Esophagus squamous epithelium (tissue), 4 donors: ENCODE data around the gene EMSY.

Source experiments
- POLR2A ChIP-seq, 4 donors: fragments of 450-650 bp; IDR thresholded peaks; one replicate each; pipeline ENCODE4 v1.6.1; 2017; ENCODE audit warnings: antibody characterized with exemption in 4 of 4, mild to moderate bottlenecking in 4 of 4, moderate library complexity in 3 of 4
- TF ChIP-seq, protein P1 (sequence below), 6 experiments: fragments of 450-650 bp in 4 of 6; fragments of 200-600 bp in 2 of 6; sonication (generic) in 2 of 6; IDR thresholded peaks; one replicate each; pipeline ENCODE4 v1.5.1; 2016 to 2019; ENCODE audit warnings: antibody characterized with exemption in 6 of 6, mild to moderate bottlenecking in 4 of 6, moderate library complexity in 4 of 6

- TF ChIP-seq POLR2A (IDR thresholded peaks at IDR 0.05): no peak
- TF ChIP-seq, protein P1, sequence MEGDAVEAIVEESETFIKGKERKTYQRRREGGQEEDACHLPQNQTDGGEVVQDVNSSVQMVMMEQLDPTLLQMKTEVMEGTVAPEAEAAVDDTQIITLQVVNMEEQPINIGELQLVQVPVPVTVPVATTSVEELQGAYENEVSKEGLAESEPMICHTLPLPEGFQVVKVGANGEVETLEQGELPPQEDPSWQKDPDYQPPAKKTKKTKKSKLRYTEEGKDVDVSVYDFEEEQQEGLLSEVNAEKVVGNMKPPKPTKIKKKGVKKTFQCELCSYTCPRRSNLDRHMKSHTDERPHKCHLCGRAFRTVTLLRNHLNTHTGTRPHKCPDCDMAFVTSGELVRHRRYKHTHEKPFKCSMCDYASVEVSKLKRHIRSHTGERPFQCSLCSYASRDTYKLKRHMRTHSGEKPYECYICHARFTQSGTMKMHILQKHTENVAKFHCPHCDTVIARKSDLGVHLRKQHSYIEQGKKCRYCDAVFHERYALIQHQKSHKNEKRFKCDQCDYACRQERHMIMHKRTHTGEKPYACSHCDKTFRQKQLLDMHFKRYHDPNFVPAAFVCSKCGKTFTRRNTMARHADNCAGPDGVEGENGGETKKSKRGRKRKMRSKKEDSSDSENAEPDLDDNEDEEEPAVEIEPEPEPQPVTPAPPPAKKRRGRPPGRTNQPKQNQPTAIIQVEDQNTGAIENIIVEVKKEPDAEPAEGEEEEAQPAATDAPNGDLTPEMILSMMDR (IDR thresholded peaks at IDR 0.05): peak in 5 of 6 experiments; percentile 3 to 53 (median 36)
Measured at GRCh38 chr11:76459299-76459698, 14.5 kb downstream of the EMSY start.
